ENCODE measurements around the gene MYOZ3. TPM values are rescaled to one million over a fixed set of nuclear protein-coding genes. Genes with fewer than 3 reads are reported as not detected.
A peak's percentile ranks its signal among the peaks of the same experiment; 100 is the strongest.

Gene MYOZ3
- total and polyA plus RNA-seq, 5 donors from 2014 or later, result 0.08 to 0.10 TPM; not detected in 3

- H3K9me3 ChIP-seq (ENCODE audit: control insufficient read depth in 2 of 2, low read length in 2 of 2), result no peaks in the 10 kb centered on the region
- H3K4me1 Mint-ChIP-seq, result peaks cover 0 to 3% (median 0%) of the 10 kb centered on the region in 4 donors
- no peak overlapping the region for H3K27ac Mint-ChIP-seq
- H3K4me3 Mint-ChIP-seq, result no peak overlapping the region
- H3K9me3 Mint-ChIP-seq, result peaks cover 0 to 2% (median 0%) of the 10 kb centered on the region in 7 donors
- peaks cover 27% of the 10 kb centered on the region for H3K27me3 Mint-ChIP-seq
- H3K4me1 ChIP-seq (ENCODE audit: control insufficient read depth, insufficient read depth, low read length, poor library complexity, severe bottlenecking), result no peaks in the 10 kb centered on the region
- no peak overlapping the region for H3K4me3 ChIP-seq (ENCODE audit: low read depth, low read length)
- DNase-seq (no peak), ATAC-seq (ENCODE audit: low read depth in 2 of 2) (no peak)
- no peaks in the 10 kb centered on the region for H3K27me3 ChIP-seq (ENCODE audit: control insufficient read depth, insufficient read depth, low read length)
- no peaks in the 10 kb centered on the region for H3K36me3 ChIP-seq (ENCODE audit: control insufficient read depth, insufficient read depth, low read length)
- H3K27ac ChIP-seq (ENCODE audit: insufficient read depth, low read length, poor library complexity, severe bottlenecking), result no peak overlapping the region
- no peaks in the 10 kb centered on the region for H3K36me3 Mint-ChIP-seq
Measured at GRCh38 chr5:150649108-150650020, 11.7 kb upstream of the MYOZ3 start.

GRCh38 chr5:150650021-150651006 is 10.7 kb upstream of the MYOZ3 start:
- Histone ChIP-seq H3K4me1 (ENCODE audit: control insufficient read depth, insufficient read depth, low read length, poor library complexity, severe bottlenecking) (no peaks in the 10 kb centered on the region), H3K36me3 (ENCODE audit: control insufficient read depth, insufficient read depth, low read length) (no peaks in the 10 kb centered on the region), H3K4me3 (ENCODE audit: low read depth, low read length) (no peak overlapping the region), H3K9me3 (ENCODE audit: control insufficient read depth in 2 of 2, low read length in 2 of 2) (no peaks in the 10 kb centered on the region), H3K27ac (ENCODE audit: insufficient read depth, low read length, poor library complexity, severe bottlenecking) (no peak overlapping the region), H3K27me3 (ENCODE audit: control insufficient read depth, insufficient read depth, low read length) (no peaks in the 10 kb centered on the region)
- ATAC-seq (ENCODE audit: low read depth in 2 of 2), result no peak
- Mint-ChIP-seq H3K36me3 (no peaks in the 10 kb centered on the region), H3K27ac (no peak overlapping the region), H3K9me3 (peaks cover 0 to 2% (median 0%) of the 10 kb centered on the region in 7 donors), H3K4me1 (peaks cover 0 to 3% (median 0%) of the 10 kb centered on the region in 4 donors), H3K27me3 (peaks cover 26% of the 10 kb centered on the region), H3K4me3 (no peak overlapping the region)
- DNase-seq, result no peak

GRCh38 chr5:150651382-150651781 is 9.7 kb upstream of the MYOZ3 start:
- Histone ChIP-seq H3K4me1 (ENCODE audit: control insufficient read depth, insufficient read depth, low read length, poor library complexity, severe bottlenecking) (peaks cover 5% of the 10 kb centered on the region), H3K27me3 (ENCODE audit: control insufficient read depth, insufficient read depth, low read length) (no peaks in the 10 kb centered on the region), H3K27ac (ENCODE audit: insufficient read depth, low read length, poor library complexity, severe bottlenecking) (no peak overlapping the region), H3K36me3 (ENCODE audit: control insufficient read depth, insufficient read depth, low read length) (no peaks in the 10 kb centered on the region), H3K9me3 (ENCODE audit: control insufficient read depth in 2 of 2, low read length in 2 of 2) (no peaks in the 10 kb centered on the region), H3K4me3 (ENCODE audit: low read depth, low read length) (no peak overlapping the region)
- ATAC-seq (ENCODE audit: low read depth in 2 of 2) (no peak), DNase-seq (no peak)
- peak overlapping the region in 1 of 4 donors; percentile 4 for H3K4me3 Mint-ChIP-seq
- peaks cover 0 to 6% (median 3%) of the 10 kb centered on the region in 4 donors for H3K4me1 Mint-ChIP-seq
- peaks cover 25% of the 10 kb centered on the region for H3K27me3 Mint-ChIP-seq
- peaks cover 0 to 2% (median 0%) of the 10 kb centered on the region in 7 donors for H3K9me3 Mint-ChIP-seq
- no peaks in the 10 kb centered on the region for H3K36me3 Mint-ChIP-seq
- no peak overlapping the region for H3K27ac Mint-ChIP-seq

GRCh38 chr5:150651924-150652671 is 9.0 kb upstream of the MYOZ3 start:
- no peak overlapping the region for H3K4me3 ChIP-seq (ENCODE audit: low read depth, low read length)
- Mint-ChIP-seq H3K4me1 (peaks cover 0 to 6% (median 4%) of the 10 kb centered on the region in 4 donors), H3K36me3 (no peaks in the 10 kb centered on the region), H3K4me3 (peak overlapping the region in 1 of 4 donors; percentile 4), H3K9me3 (peaks cover 0 to 2% (median 0%) of the 10 kb centered on the region in 7 donors), H3K27ac (no peak overlapping the region), H3K27me3 (peaks cover 25% of the 10 kb centered on the region)
- ATAC-seq (ENCODE audit: low read depth in 2 of 2), result no peak
- peaks cover 7% of the 10 kb centered on the region for H3K4me1 ChIP-seq (ENCODE audit: control insufficient read depth, insufficient read depth, low read length, poor library complexity, severe bottlenecking)
- H3K27me3 ChIP-seq (ENCODE audit: control insufficient read depth, insufficient read depth, low read length), result no peaks in the 10 kb centered on the region
- H3K36me3 ChIP-seq (ENCODE audit: control insufficient read depth, insufficient read depth, low read length), result no peaks in the 10 kb centered on the region
- H3K27ac ChIP-seq (ENCODE audit: insufficient read depth, low read length, poor library complexity, severe bottlenecking), result no peak overlapping the region
- no peaks in the 10 kb centered on the region for H3K9me3 ChIP-seq (ENCODE audit: control insufficient read depth in 2 of 2, low read length in 2 of 2)
- DNase-seq, result no peak

GRCh38 chr5:150653145-150653761 is 7.8 kb upstream of the MYOZ3 start:
- Histone ChIP-seq H3K27ac (ENCODE audit: insufficient read depth, low read length, poor library complexity, severe bottlenecking) (no peak overlapping the region), H3K4me1 (ENCODE audit: control insufficient read depth, insufficient read depth, low read length, poor library complexity, severe bottlenecking) (peaks cover 7% of the 10 kb centered on the region), H3K27me3 (ENCODE audit: control insufficient read depth, insufficient read depth, low read length) (no peaks in the 10 kb centered on the region), H3K36me3 (ENCODE audit: control insufficient read depth, insufficient read depth, low read length) (no peaks in the 10 kb centered on the region), H3K4me3 (ENCODE audit: low read depth, low read length) (no peak overlapping the region), H3K9me3 (ENCODE audit: control insufficient read depth in 2 of 2, low read length in 2 of 2) (no peaks in the 10 kb centered on the region)
- Mint-ChIP-seq H3K9me3 (peaks cover 0 to 2% (median 0%) of the 10 kb centered on the region in 7 donors), H3K27ac (no peak overlapping the region), H3K36me3 (no peaks in the 10 kb centered on the region), H3K4me1 (peaks cover 4 to 9% (median 7%) of the 10 kb centered on the region in 4 donors), H3K27me3 (peaks cover 30% of the 10 kb centered on the region), H3K4me3 (no peak overlapping the region)
- ATAC-seq (ENCODE audit: low read depth in 2 of 2) (no peak), DNase-seq (no peak)

- H3K36me3 ChIP-seq (ENCODE audit: control insufficient read depth, insufficient read depth, low read length), result no peaks in the 10 kb centered on the region
- no peaks in the 10 kb centered on the region for H3K9me3 ChIP-seq (ENCODE audit: control insufficient read depth in 2 of 2, low read length in 2 of 2)
- Mint-ChIP-seq H3K27me3 (peaks cover 30% of the 10 kb centered on the region), H3K4me3 (peak overlapping the region in 2 of 4 donors; percentile 10 to 76), H3K36me3 (no peaks in the 10 kb centered on the region), H3K4me1 (peaks cover 4 to 9% (median 7%) of the 10 kb centered on the region in 4 donors), H3K9me3 (peaks cover 0 to 2% (median 0%) of the 10 kb centered on the region in 7 donors), H3K27ac (peak overlapping the region in 1 of 3 donors; percentile 39)
- H3K4me3 ChIP-seq (ENCODE audit: low read depth, low read length), result no peak overlapping the region
- no peak for ATAC-seq (ENCODE audit: low read depth in 2 of 2)
- peak in 1 of 3 donors; percentile 33 for DNase-seq
- H3K27me3 ChIP-seq (ENCODE audit: control insufficient read depth, insufficient read depth, low read length), result no peaks in the 10 kb centered on the region
- H3K4me1 ChIP-seq (ENCODE audit: control insufficient read depth, insufficient read depth, low read length, poor library complexity, severe bottlenecking), result peaks cover 7% of the 10 kb centered on the region
- H3K27ac ChIP-seq (ENCODE audit: insufficient read depth, low read length, poor library complexity, severe bottlenecking), result no peak overlapping the region
Measured at GRCh38 chr5:150653762-150654556, 7.1 kb upstream of the MYOZ3 start.
